HG02970 (cell line): ENCODE data around the gene SCUBE1.

ENCODE experiments used
- ATAC-seq: cut with Tn5 transposase; IDR thresholded peaks from one replicate; pipeline ENCODE4 v1.9.1; 2021; ENCODE audit warnings: mild to moderate bottlenecking, moderate library complexity, moderate number of reproducible peaks; ENCODE audit not compliant: unreplicated experiment, low FRiP score

SCUBE1 gene

GRCh38 chr22:43207386-43207785, 135.8 kb downstream of the SCUBE1 start:
- ATAC-seq: no peak

- ATAC-seq: no peak
Measured at GRCh38 chr22:43206509-43207161, 136.5 kb downstream of the SCUBE1 start.

- ATAC-seq: no peak
Measured at GRCh38 chr22:43205748-43206508, 137.2 kb downstream of the SCUBE1 start.

GRCh38 chr22:43205261-43205691, 137.9 kb downstream of the SCUBE1 start:
- ATAC-seq: no peak

GRCh38 chr22:43203471-43203981, 139.6 kb downstream of the SCUBE1 start:
- ATAC-seq: no peak

- no peak for ATAC-seq
Measured at GRCh38 chr22:43202756-43203410, 140.3 kb downstream of the SCUBE1 start.

- ATAC-seq: no peak
Measured at GRCh38 chr22:43202326-43202725, 140.8 kb downstream of the SCUBE1 start.

- ATAC-seq: no peak
Measured at GRCh38 chr22:43201486-43202219, 141.5 kb downstream of the SCUBE1 start.

- no peak for ATAC-seq
Measured at GRCh38 chr22:43200555-43200954, 142.6 kb downstream of the SCUBE1 start.

GRCh38 chr22:43200031-43200430, 143.1 kb downstream of the SCUBE1 start:
- ATAC-seq: no peak

GRCh38 chr22:43199541-43199940, 143.6 kb downstream of the SCUBE1 start:
- ATAC-seq: no peak

- no peak for ATAC-seq
Measured at GRCh38 chr22:43198936-43199335, 144.2 kb downstream of the SCUBE1 start.

GRCh38 chr22:43198126-43198525, 145.0 kb downstream of the SCUBE1 start:
- no peak for ATAC-seq

GRCh38 chr22:43197271-43197941, 145.8 kb downstream of the SCUBE1 start:
- no peak for ATAC-seq

GRCh38 chr22:43191831-43192230, 151.3 kb downstream of the SCUBE1 start:
- ATAC-seq: no peak

GRCh38 chr22:43188829-43189545, 154.2 kb downstream of the SCUBE1 start:
- ATAC-seq: no peak

GRCh38 chr22:43187171-43188099, 155.7 kb downstream of the SCUBE1 start:
- ATAC-seq: peak; percentile 83
